Hepatocyte (in vitro differentiated cells): ENCODE data around the gene TCEA3.

Experiments
- EZH2 ChIP-seq: fragments of 200-600 bp; sonication (generic); IDR thresholded peaks from 2 replicates; pipeline ENCODE4 v1.6.1; 2016; ENCODE audit warnings: antibody characterized with exemption, mild to moderate bottlenecking, borderline replicate concordance
- EZH2phosphoT487 ChIP-seq: fragments of 200-600 bp; sonication (generic); IDR thresholded peaks from one replicate; pipeline ENCODE4 v1.6.1; 2018; ENCODE audit warnings: antibody characterized with exemption, mild to moderate bottlenecking, low read depth, moderate library complexity; ENCODE audit not compliant: unreplicated experiment, severe bottlenecking
- TF ChIP-seq, protein P1 (sequence below): fragments of 200-600 bp; sonication (generic); IDR thresholded peaks from 2 replicates; pipeline ENCODE4 v1.5.1; 2016; ENCODE audit warnings: antibody characterized with exemption, mild to moderate bottlenecking; ENCODE audit not compliant: poor library complexity

DNA sequence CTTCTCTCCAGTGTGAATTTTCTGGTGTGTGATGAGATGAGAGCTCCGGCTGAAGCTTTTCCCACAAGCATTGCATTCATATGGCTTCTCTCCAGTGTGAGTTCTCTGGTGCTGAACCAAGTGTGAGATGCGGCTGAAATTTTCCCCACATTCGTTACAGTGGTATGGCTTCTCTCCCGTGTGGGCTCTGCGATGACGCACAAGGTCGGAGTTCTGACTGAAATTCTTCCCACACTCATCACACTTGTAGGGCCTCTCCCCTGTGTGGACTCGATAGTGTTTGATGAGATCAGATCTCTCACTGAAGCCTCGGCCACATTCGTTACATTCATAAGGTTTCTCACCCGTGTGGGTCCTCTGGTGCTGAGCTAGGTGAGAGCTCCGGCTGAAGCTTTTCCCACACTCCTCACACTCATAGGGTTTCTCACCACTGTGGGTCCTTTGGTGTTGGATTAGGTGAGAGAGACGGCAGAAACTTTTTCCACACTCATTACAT, 62.3 kb downstream of the TCEA3 start:
- no peak for TF ChIP-seq EZH2
- TF ChIP-seq, protein P1, sequence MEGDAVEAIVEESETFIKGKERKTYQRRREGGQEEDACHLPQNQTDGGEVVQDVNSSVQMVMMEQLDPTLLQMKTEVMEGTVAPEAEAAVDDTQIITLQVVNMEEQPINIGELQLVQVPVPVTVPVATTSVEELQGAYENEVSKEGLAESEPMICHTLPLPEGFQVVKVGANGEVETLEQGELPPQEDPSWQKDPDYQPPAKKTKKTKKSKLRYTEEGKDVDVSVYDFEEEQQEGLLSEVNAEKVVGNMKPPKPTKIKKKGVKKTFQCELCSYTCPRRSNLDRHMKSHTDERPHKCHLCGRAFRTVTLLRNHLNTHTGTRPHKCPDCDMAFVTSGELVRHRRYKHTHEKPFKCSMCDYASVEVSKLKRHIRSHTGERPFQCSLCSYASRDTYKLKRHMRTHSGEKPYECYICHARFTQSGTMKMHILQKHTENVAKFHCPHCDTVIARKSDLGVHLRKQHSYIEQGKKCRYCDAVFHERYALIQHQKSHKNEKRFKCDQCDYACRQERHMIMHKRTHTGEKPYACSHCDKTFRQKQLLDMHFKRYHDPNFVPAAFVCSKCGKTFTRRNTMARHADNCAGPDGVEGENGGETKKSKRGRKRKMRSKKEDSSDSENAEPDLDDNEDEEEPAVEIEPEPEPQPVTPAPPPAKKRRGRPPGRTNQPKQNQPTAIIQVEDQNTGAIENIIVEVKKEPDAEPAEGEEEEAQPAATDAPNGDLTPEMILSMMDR = no peak
- no peak for TF ChIP-seq EZH2phosphoT487
